Chondrocyte (in vitro differentiated cells): ENCODE data around the gene ZCCHC2. TPM values are rescaled to one million over a fixed set of nuclear protein-coding genes. Genes with fewer than 3 reads are reported as not detected.

Experiments used
- DNase-seq: peaks from one replicate; pipeline ENCODE4 v3.0.0; 2021; ENCODE audit warnings: mixed read lengths, low spot score
- H3K27ac Mint-ChIP-seq: one replicate; pipeline ENCODE4 v1.8.0; 2021; ENCODE audit warnings: mild to moderate bottlenecking, moderate library complexity, mixed read lengths; ENCODE audit not compliant: unreplicated experiment
- H3K27me3 Mint-ChIP-seq: 2 replicates; pipeline ENCODE4 v1.8.0; 2021; ENCODE audit warnings: low read depth, mixed read lengths
- H3K36me3 Mint-ChIP-seq: 2 replicates; pipeline ENCODE4 v1.8.0; 2021; ENCODE audit warnings: low read depth, mixed read lengths
- H3K4me1 Mint-ChIP-seq: 2 replicates; pipeline ENCODE4 v1.8.0; 2021; ENCODE audit warnings: low read depth, mild to moderate bottlenecking, mixed read lengths
- H3K4me3 Mint-ChIP-seq: one replicate; pipeline ENCODE4 v1.8.0; 2021; ENCODE audit warnings: mild to moderate bottlenecking, moderate library complexity, mixed read lengths; ENCODE audit not compliant: unreplicated experiment
- H3K9me3 Mint-ChIP-seq: 2 replicates; pipeline ENCODE4 v1.8.0; 2021; ENCODE audit warnings: low read depth, mixed read lengths
- total RNA-seq: library from RNA; stranded (reverse); gene quantifications from 3 replicates; pipeline ENCODE4 v1.2.1, GENCODE V29; 2021
- TF ChIP-seq, protein P1 (sequence below): fragments of 200-600 bp; sonication (generic); IDR thresholded peaks from 2 replicates; pipeline ENCODE4 v1.5.0; 2021; ENCODE audit warnings: antibody characterized with exemption, mild to moderate bottlenecking, moderate library complexity

Gene ZCCHC2
- total RNA-seq, 1 donor from 2014 or later: 12.6 TPM

DNA sequence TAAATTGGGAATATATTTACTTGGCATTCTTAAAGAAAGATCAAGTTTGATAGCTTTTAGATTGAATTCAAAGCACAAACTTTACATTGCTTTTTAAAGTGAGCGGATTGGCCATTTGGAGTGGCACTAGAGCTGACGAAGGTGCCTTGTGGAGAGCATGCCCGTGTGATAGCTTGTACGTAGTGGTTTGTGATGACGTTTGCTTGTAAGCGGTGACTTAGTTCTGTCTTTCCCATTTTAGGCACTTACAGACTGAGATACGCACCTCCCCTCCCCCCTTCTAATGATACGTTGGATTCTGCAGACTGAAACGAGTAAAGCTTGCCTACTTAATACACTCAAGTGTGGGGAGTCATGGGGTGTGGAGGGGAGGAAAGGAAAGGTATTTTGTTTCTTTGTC, 53.4 kb downstream of the ZCCHC2 start:
- Mint-ChIP-seq H3K9me3 (no peaks in the 10 kb centered on the region), H3K27me3 (no peaks in the 10 kb centered on the region), H3K4me1 (peaks cover 13% of the 10 kb centered on the region), H3K4me3 (no peak overlapping the region), H3K27ac (no peak overlapping the region), H3K36me3 (peaks cover 30% of the 10 kb centered on the region)
- no peak for DNase-seq
- TF ChIP-seq, protein P1, sequence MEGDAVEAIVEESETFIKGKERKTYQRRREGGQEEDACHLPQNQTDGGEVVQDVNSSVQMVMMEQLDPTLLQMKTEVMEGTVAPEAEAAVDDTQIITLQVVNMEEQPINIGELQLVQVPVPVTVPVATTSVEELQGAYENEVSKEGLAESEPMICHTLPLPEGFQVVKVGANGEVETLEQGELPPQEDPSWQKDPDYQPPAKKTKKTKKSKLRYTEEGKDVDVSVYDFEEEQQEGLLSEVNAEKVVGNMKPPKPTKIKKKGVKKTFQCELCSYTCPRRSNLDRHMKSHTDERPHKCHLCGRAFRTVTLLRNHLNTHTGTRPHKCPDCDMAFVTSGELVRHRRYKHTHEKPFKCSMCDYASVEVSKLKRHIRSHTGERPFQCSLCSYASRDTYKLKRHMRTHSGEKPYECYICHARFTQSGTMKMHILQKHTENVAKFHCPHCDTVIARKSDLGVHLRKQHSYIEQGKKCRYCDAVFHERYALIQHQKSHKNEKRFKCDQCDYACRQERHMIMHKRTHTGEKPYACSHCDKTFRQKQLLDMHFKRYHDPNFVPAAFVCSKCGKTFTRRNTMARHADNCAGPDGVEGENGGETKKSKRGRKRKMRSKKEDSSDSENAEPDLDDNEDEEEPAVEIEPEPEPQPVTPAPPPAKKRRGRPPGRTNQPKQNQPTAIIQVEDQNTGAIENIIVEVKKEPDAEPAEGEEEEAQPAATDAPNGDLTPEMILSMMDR: no peak

DNA sequence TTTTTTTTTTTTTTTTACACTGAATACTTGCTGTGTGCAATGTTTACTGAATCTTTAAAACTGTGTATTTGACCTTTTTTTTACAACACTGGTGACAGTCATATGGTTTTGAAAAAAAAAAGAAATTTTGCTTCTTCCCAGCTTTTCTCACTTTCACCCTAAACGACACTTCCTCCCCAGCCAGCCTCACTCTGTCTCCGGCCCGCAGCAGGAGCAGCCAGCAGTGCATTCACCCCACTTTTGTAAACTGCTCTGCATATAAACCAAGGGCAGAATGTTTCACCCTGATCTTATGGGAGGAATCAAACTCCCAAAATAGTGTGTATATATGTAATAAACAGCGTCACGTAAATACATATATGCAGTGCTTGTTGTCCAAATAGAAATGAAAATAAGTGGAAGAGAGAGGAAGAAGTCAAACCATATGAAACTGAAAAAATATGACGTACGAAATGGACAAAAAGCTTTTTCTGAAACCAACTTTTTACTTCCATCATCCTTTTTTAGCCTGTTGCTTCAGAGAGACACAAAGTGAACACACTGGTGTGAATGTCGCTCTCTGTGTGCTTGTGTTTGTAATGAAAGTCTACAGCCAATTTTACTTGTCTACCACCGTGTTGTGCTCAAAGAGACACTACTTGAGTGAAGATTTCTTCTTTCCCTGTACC, 54.2 kb downstream of the ZCCHC2 start:
- peaks cover 13% of the 10 kb centered on the region for H3K4me1 Mint-ChIP-seq
- no peak overlapping the region for H3K27ac Mint-ChIP-seq
- H3K36me3 Mint-ChIP-seq: peaks cover 29% of the 10 kb centered on the region
- no peak for DNase-seq
- H3K9me3 Mint-ChIP-seq: no peaks in the 10 kb centered on the region
- no peaks in the 10 kb centered on the region for H3K27me3 Mint-ChIP-seq
- no peak overlapping the region for H3K4me3 Mint-ChIP-seq
- TF ChIP-seq, protein P1: no peak

DNA sequence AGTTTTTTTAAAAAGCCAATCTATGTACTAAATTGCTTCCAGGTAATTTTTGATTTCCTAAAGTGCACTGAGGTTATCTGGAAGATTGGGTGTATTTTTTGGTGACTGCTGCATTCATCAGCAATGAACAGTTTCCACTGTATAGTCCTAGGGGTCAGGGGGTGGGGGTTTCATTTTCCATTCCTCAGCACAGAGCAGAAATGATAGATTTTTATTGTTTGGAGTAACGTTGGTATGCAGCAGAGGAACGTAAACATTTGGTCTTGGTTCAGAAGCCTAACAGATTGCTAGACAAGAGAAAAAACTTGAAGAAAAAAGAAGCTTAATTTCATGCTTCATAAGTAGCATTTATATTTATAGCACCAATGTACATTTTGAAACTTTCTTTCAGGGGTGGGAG, 54.9 kb downstream of the ZCCHC2 start:
- no peak overlapping the region for H3K4me3 Mint-ChIP-seq
- no peak for DNase-seq
- H3K27me3 Mint-ChIP-seq: no peaks in the 10 kb centered on the region
- TF ChIP-seq, protein P1: no peak
- H3K27ac Mint-ChIP-seq: no peak overlapping the region
- H3K4me1 Mint-ChIP-seq: peaks cover 8% of the 10 kb centered on the region
- H3K36me3 Mint-ChIP-seq: peaks cover 29% of the 10 kb centered on the region
- no peaks in the 10 kb centered on the region for H3K9me3 Mint-ChIP-seq

DNA sequence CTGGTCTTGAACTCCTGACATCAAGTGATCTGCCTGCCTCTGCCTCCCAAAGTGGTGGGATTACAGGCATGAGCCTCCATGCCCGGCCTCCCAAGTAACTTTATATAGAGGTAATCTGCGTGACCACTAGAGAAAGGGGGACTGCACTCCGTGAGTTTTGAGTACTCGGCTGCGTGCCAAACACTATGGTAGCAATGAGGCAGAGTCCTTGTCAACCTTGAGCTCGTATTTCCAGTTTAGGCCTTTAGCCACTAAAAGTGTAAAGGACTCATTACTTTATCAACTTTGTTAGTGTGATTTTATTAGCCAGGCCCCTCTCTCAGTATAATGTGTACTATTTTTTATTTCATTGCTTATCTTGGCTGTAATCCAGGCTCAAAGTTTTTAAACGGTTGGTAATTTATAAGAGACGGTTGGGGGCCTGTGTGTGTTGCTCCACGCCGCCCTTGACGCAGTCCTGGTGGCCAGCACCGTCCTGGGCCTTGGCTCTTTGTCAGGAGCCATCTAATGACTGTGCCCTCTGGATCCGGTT, 56.2 kb downstream of the ZCCHC2 start:
- DNase-seq: no peak
- H3K4me3 Mint-ChIP-seq: no peak overlapping the region
- peaks cover 9% of the 10 kb centered on the region for H3K4me1 Mint-ChIP-seq
- peaks cover 24% of the 10 kb centered on the region for H3K36me3 Mint-ChIP-seq
- no peaks in the 10 kb centered on the region for H3K9me3 Mint-ChIP-seq
- TF ChIP-seq, protein P1: no peak
- H3K27me3 Mint-ChIP-seq: no peaks in the 10 kb centered on the region
- no peak overlapping the region for H3K27ac Mint-ChIP-seq

DNA sequence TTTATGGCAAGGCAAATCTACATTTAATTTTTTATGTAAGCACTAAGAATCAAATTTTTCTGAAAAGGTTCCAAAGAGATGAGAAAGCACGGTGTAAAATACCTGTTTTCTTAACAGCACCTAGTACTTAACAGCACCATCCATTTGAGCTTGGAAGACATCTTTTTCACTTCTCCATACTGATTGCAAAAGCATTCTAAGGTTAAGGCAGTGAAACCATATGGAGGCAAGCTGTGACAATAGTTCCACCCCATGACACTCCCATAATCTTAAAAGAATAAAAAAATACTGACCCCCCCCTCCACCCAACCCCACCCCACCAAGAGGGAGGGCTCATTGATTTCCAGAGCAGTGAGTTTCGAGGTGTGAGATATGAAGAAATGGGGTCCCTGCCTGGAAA, 60.6 kb downstream of the ZCCHC2 start:
- H3K9me3 Mint-ChIP-seq: no peaks in the 10 kb centered on the region
- H3K4me1 Mint-ChIP-seq: peaks cover 18% of the 10 kb centered on the region
- H3K36me3 Mint-ChIP-seq: peaks cover 6% of the 10 kb centered on the region
- H3K27ac Mint-ChIP-seq: no peak overlapping the region
- DNase-seq: no peak
- TF ChIP-seq, protein P1: no peak
- H3K4me3 Mint-ChIP-seq: no peak overlapping the region
- no peaks in the 10 kb centered on the region for H3K27me3 Mint-ChIP-seq
